GM20000 (cell line): Measurements from ENCODE around the gene RBM27.

Experiments used
- DNase-seq: peaks from one replicate; pipeline ENCODE4 v3.0.0; 2012; ENCODE audit warnings: low spot score
- TF ChIP-seq, protein P1 (sequence below): IDR thresholded peaks from 2 replicates; pipeline ENCODE4 v1.5.1; 2012; ENCODE audit warnings: mild to moderate bottlenecking, control low read depth; ENCODE audit errors: extremely low read depth, missing control alignments

RBM27 gene

DNA sequence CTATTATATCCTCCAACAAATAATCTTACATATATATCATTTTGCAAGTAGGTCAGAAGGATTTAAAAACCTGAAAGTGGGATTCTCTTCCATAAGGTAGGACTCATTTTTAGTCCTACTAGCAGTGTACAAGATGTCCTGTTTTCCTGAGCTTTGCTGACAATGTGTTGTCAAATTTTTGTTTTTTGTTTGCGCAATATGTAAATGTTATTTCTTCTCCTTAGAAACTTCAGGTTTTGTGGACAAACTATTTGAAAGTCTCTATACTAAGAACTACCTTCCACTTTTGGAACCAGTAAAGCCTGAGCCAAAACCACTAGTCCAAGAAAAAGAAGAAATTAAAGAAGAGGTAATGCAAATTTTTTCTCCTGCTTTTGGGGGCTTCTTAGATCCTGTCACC, 19.8 kb downstream of the RBM27 start:
- TF ChIP-seq, protein P1, sequence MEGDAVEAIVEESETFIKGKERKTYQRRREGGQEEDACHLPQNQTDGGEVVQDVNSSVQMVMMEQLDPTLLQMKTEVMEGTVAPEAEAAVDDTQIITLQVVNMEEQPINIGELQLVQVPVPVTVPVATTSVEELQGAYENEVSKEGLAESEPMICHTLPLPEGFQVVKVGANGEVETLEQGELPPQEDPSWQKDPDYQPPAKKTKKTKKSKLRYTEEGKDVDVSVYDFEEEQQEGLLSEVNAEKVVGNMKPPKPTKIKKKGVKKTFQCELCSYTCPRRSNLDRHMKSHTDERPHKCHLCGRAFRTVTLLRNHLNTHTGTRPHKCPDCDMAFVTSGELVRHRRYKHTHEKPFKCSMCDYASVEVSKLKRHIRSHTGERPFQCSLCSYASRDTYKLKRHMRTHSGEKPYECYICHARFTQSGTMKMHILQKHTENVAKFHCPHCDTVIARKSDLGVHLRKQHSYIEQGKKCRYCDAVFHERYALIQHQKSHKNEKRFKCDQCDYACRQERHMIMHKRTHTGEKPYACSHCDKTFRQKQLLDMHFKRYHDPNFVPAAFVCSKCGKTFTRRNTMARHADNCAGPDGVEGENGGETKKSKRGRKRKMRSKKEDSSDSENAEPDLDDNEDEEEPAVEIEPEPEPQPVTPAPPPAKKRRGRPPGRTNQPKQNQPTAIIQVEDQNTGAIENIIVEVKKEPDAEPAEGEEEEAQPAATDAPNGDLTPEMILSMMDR: no peak
- DNase-seq: no peak

DNA sequence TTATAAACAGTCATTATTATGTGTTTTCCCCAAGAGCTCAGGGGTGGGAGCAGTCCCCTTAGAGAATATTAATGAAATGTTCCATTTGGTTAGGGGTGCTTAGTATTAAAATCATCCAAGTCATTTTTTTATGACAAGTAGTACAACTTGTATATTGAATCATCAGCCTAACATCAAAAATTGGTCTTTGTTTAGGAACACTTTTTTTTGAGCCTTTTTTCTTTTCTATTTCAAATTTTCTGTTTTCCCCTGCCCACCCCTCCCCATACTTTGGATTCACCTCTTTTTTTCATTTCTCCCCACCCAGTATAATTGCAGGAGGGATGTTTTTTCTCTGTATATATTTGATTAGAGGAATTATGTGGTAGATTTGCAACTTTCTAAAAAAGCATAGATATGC, 25.8 kb downstream of the RBM27 start:
- TF ChIP-seq, protein P1: no peak
- DNase-seq: no peak

DNA sequence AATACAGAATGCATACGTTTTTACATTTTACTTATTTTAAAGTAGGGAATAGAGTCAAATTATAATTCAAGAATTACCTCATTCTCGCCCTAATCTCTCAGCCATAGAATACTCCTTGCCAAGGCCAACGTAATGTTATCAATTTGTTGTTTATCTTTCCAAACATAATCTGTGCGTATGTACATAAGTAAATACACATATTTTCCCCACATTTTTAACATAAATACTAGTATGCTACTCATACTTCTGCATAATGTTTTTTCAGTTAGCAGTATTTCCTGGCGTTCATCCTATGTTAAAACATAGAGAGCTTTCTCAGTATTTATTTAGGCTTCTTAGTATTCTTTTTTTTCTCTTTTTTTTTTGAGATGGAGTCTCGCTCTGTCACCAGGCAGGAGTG, 28.8 kb downstream of the RBM27 start:
- TF ChIP-seq, protein P1: no peak
- DNase-seq: no peak

GRCh38 chr5:146233441-146233840, 30.0 kb downstream of the RBM27 start:
- TF ChIP-seq, protein P1: no peak
- no peak for DNase-seq

DNA sequence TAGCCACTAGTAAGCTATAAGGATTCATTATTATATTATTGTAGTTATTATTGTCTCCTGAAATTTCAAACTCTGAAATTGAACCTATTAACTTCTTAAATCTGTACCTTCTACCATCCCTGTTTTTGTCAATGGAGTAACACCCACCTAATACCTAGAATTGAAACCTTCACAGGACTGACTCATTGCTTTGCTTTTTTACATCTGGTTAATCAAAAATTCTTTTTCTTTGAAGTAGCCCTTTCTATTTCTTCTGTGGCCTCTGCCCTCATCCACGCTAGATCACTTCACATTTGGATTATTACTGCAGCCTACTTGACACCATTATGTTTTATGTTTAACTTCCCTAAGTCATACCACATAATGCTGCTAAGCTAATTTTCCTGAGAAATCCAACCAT, 35.6 kb downstream of the RBM27 start:
- DNase-seq: peak; percentile 36

GRCh38 chr5:146240951-146241350, 37.5 kb downstream of the RBM27 start:
- TF ChIP-seq, protein P1: no peak
- no peak for DNase-seq

More for the DNA sequence above, 35.6 kb downstream of the RBM27 start:
- TF ChIP-seq, protein P1: no peak

DNA sequence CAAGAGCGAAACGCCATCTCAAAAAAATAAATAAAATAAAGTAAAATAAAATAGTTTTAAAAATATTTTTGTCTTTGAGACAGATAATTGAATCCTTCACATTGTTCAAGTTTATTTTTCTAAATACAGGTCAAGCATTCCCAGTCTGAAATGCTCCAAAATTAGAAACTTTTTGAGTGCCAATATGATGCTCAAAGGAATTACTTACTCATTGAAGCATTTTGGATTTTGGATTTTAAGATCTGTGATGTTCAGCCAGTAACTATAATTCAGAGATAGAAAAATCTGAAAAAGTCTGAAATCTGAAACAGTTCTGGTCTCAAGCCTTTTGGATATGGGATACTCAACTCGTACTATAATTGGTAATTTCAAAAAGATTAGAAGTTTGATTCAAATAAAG, 39.8 kb downstream of the RBM27 start:
- no peak for DNase-seq
- TF ChIP-seq, protein P1: no peak
